Measurements from ENCODE around the gene GRID1. TPM values are rescaled to one million over a fixed set of nuclear protein-coding genes. Genes with fewer than 3 reads are reported as not detected.

Gene GRID1
- polyA plus RNA-seq, 1 of the 3 experiments (the other 2 are of a cell fraction) = 0.13 TPM

- Histone ChIP-seq H3F3A (replicated peaks; ENCODE audit: insufficient read depth) (no peaks in the 10 kb centered on the region), H3K27ac (ENCODE audit: low read depth in 2 of 2, low read length in 1 of 2) (no peak overlapping the region), H2AFZ (ENCODE audit: low read depth) (no peak overlapping the region), H3K27me3 (ENCODE audit: insufficient read depth) (no peaks in the 10 kb centered on the region), H3K9me3 (no peaks in the 10 kb centered on the region), H4K20me1 (ENCODE audit: insufficient read depth) (no peaks in the 10 kb centered on the region), H3K9ac (no peak overlapping the region), H3K4me2 (no peak overlapping the region), H3K79me2 (ENCODE audit: insufficient read depth) (no peaks in the 10 kb centered on the region), H3K4me1 (ENCODE audit: control insufficient read depth in 1 of 2, insufficient read depth in 2 of 2, low read depth in 1 of 2, low read length in 1 of 2) (peaks cover 0 to 4% of the 10 kb centered on the region in 2 experiments; a peak in 1 of 4 replicates), H3K9me2 (no peaks in the 10 kb centered on the region), H3K4me3 (ENCODE audit: low read depth in 2 of 2, low read length in 1 of 2) (no peak overlapping the region), H3K36me3 (replicated peaks in 1 of 2; ENCODE audit: control insufficient read depth in 1 of 2, insufficient read depth in 2 of 2, low read length in 1 of 2) (no peaks in the 10 kb centered on the region)
- POLR2A ChIA-PET = no interaction called here
- TF ChIP-seq TCF12 (IDR thresholded peaks at IDR 0.05) (no peak), NFIC (IDR thresholded peaks at IDR 0.05; ENCODE audit: borderline replicate concordance) (no peak), USF2 (IDR thresholded peaks at IDR 0.05; ENCODE audit: borderline replicate concordance, low read depth, low read length) (no peak), FOSL2 (IDR thresholded peaks at IDR 0.05; ENCODE audit: borderline replicate concordance, low read depth) (no peak), RAD21 (IDR thresholded peaks at IDR 0.05; ENCODE audit: low read length) (no peak), RFX5 (IDR thresholded peaks at IDR 0.05; ENCODE audit: low read length) (no peak), GABPA (IDR thresholded peaks at IDR 0.05; ENCODE audit: low read depth) (no peak), RCOR1 (IDR thresholded peaks at IDR 0.05; ENCODE audit: low read length) (no peak), TAF1 (IDR thresholded peaks at IDR 0.05; ENCODE audit: borderline replicate concordance, low read depth, low read length) (no peak), MXI1 (IDR thresholded peaks at IDR 0.05; ENCODE audit: low read depth, low read length) (no peak), ZBTB33 (IDR thresholded peaks at IDR 0.05; ENCODE audit: borderline replicate concordance, low read depth) (no peak), NRF1 (IDR thresholded peaks at IDR 0.05; ENCODE audit: low read depth, low read length) (no peak), CTCF (IDR thresholded peaks at IDR 0.05) (no peak)
- TF ChIP-seq, protein P1, sequence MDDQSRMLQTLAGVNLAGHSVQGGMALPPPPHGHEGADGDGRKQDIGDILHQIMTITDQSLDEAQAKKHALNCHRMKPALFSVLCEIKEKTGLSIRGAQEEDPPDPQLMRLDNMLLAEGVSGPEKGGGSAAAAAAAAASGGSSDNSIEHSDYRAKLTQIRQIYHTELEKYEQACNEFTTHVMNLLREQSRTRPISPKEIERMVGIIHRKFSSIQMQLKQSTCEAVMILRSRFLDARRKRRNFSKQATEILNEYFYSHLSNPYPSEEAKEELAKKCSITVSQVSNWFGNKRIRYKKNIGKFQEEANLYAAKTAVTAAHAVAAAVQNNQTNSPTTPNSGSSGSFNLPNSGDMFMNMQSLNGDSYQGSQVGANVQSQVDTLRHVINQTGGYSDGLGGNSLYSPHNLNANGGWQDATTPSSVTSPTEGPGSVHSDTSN (IDR thresholded peaks at IDR 0.05) = no peak
- TF ChIP-seq, protein P2, sequence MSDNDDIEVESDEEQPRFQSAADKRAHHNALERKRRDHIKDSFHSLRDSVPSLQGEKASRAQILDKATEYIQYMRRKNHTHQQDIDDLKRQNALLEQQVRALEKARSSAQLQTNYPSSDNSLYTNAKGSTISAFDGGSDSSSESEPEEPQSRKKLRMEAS (IDR thresholded peaks at IDR 0.05; ENCODE audit: low read depth) = no peak
- no peak for DNase-seq
- CTCF ChIA-PET = interaction anchor here (1.5 kb wide), 1 partner anchor 155 kb away, joined by 4 read pairs; no protein-coding TSS in a partner anchor
- 33% methylated on average over 4 of the region's 4 CpGs for WGBS (ENCODE audit: low lambda C conversion rate)
Observed at GRCh38 chr10:86193841-86194240, 172.8 kb downstream of the GRID1 start.
